Measurements from ENCODE around the gene MRPL37.

- no peak for TF ChIP-seq EZH2 (IDR thresholded peaks at IDR 0.05)
- no peak for TF ChIP-seq CTCF (IDR thresholded peaks at IDR 0.05)
These were observed 15.6 kb downstream of the MRPL37 start for GRCh38 chr1:54215523-54215922.

All from neural progenitor cell (in vitro differentiated cells).